Activated naive CD4-positive, alpha-beta T cell treated with anti-CD3 and anti-CD28 coated beads, Interleukin-2, amount 50 U/mL, for 16 hours (primary cell): ENCODE data around the gene HGFAC.
"Not testable (repeated sequence)": the region's sequence is repeated elsewhere in the genome, so short reads cannot be mapped to it uniquely, and the experiment has no call there.

Source experiments
- DNase-seq: peaks from one replicate; pipeline ENCODE4 v3.0.0-alpha.2; 2020

The HGFAC gene

GRCh38 chr4:3444351-3445110, 2.8 kb downstream of the HGFAC start:
- DNase-seq, result no peak

GRCh38 chr4:3445111-3445820, 3.5 kb downstream of the HGFAC start:
- no peak for DNase-seq

GRCh38 chr4:3445829-3446545, 4.2 kb downstream of the HGFAC start:
- no peak for DNase-seq

GRCh38 chr4:3446631-3447320, 5.0 kb downstream of the HGFAC start:
- no peak for DNase-seq

GRCh38 chr4:3447431-3448395, 5.9 kb downstream of the HGFAC start:
- DNase-seq, result no peak

GRCh38 chr4:3449047-3449573, 7.3 kb downstream of the HGFAC start:
- no peak for DNase-seq

- no peak for DNase-seq
These were observed 8.1 kb downstream of the HGFAC start for GRCh38 chr4:3449574-3450534.

- DNase-seq, result no peak
These were observed 8.9 kb downstream of the HGFAC start for GRCh38 chr4:3450643-3451042.

GRCh38 chr4:3451956-3452355, 10.2 kb downstream of the HGFAC start:
- DNase-seq, result no peak

GRCh38 chr4:3452376-3452775, 10.6 kb downstream of the HGFAC start:
- no peak for DNase-seq

- not testable (repeated sequence) for DNase-seq
These were observed 13.8 kb downstream of the HGFAC start for GRCh38 chr4:3455596-3455995.

- DNase-seq, result no peak
These were observed 16.6 kb downstream of the HGFAC start for GRCh38 chr4:3458371-3458770.

- not testable (repeated sequence) for DNase-seq
These were observed 17.4 kb downstream of the HGFAC start for GRCh38 chr4:3459156-3459555.

- DNase-seq, result no peak
These were observed 19.2 kb downstream of the HGFAC start for GRCh38 chr4:3460926-3461325.

- no peak for DNase-seq
These were observed 19.9 kb downstream of the HGFAC start for GRCh38 chr4:3461515-3462291.

- no peak for DNase-seq
These were observed 20.6 kb downstream of the HGFAC start for GRCh38 chr4:3462321-3462789.

- DNase-seq, result no peak
These were observed 21.1 kb downstream of the HGFAC start, which contains the start of gene DOK7 for GRCh38 chr4:3462790-3463415. TSS of gene DOK7 (plus strand) at chr4:3463306. CDS start at chr4:3463376, 70 bp downstream.

- no peak for DNase-seq
These were observed 22.0 kb downstream of the HGFAC start for GRCh38 chr4:3463556-3464348.
